DND-41 (cell line): Measurements from ENCODE around the gene PAMR1.

ENCODE experiments used
- ATAC-seq: fragments of 200-7000 bp; cut with Tn5 transposase; 3 replicates; pipeline ENCODE4 v1.9.1; 2021; ENCODE audit warnings: low read depth; ENCODE audit not compliant: insufficient read depth
- DNase-seq: peaks from one replicate; pipeline ENCODE4 v3.0.0-alpha.2; 2020
- H2AFZ ChIP-seq: 2 replicates; pipeline ENCODE4 v1.6.0; 2012; ENCODE audit warnings: low read depth, low read length
- H3K27ac ChIP-seq: 2 replicates; pipeline ENCODE4 v1.5.1; 2012; ENCODE audit warnings: low read length, inconsistent platforms
- H3K27me3 ChIP-seq: fragments of 200-600 bp; sonication (generic); 2 replicates; pipeline ENCODE4 v1.6.0; 2012; ENCODE audit warnings: low read length, mild to moderate bottlenecking, inconsistent platforms; ENCODE audit not compliant: insufficient read depth, poor library complexity
- H3K36me3 ChIP-seq: 2 replicates; pipeline ENCODE4 v1.5.1; 2012; ENCODE audit warnings: low read length, inconsistent platforms; ENCODE audit not compliant: insufficient read depth
- H3K4me1 ChIP-seq: 2 replicates; pipeline ENCODE4 v1.5.1; 2012; ENCODE audit warnings: mild to moderate bottlenecking, low read length; ENCODE audit not compliant: insufficient read depth
- H3K4me2 ChIP-seq: 2 replicates; pipeline ENCODE4 v1.6.0; 2012; ENCODE audit warnings: mild to moderate bottlenecking, moderate library complexity, low read length, inconsistent platforms; ENCODE audit not compliant: insufficient read depth
- H3K4me3 ChIP-seq, 2 experiments: fragments of 200-600 bp in 1 of 2; shearing (Covaris generic) in 1 of 2; 2 replicates each; pipeline ENCODE4 v1.5.1; 2012 to 2016; ENCODE audit warnings: inconsistent platforms in 2 of 2, low read length in 2 of 2, mild to moderate bottlenecking in 2 of 2, low read depth in 1 of 2, moderate library complexity in 1 of 2
- H3K79me2 ChIP-seq: 2 replicates; pipeline ENCODE4 v1.6.0; 2012; ENCODE audit warnings: low read length, inconsistent platforms; ENCODE audit not compliant: insufficient read depth
- H3K9ac ChIP-seq: 2 replicates; pipeline ENCODE4 v1.6.0; 2012; ENCODE audit warnings: low read depth, mild to moderate bottlenecking, inconsistent platforms, low read length, moderate library complexity
- H3K9me3 ChIP-seq: 2 replicates; pipeline ENCODE4 v1.5.1; 2012; ENCODE audit warnings: low read length, moderate library complexity, mild to moderate bottlenecking, inconsistent platforms; ENCODE audit not compliant: insufficient read depth, severe bottlenecking
- H4K20me1 ChIP-seq: 2 replicates; pipeline ENCODE4 v1.6.0; 2012; ENCODE audit warnings: low read length; ENCODE audit not compliant: insufficient read depth
- CTCF ChIP-seq: IDR thresholded peaks from 2 replicates; pipeline ENCODE4 v1.5.1; 2012; ENCODE audit warnings: borderline replicate concordance, low read length, moderate library complexity, mild to moderate bottlenecking; ENCODE audit not compliant: poor library complexity, severe bottlenecking; ENCODE audit errors: extremely low read depth
- EZH2 ChIP-seq: IDR thresholded peaks from 3 replicates; pipeline ENCODE4 v1.6.1; 2012; ENCODE audit warnings: borderline replicate concordance, low read depth, mild to moderate bottlenecking, moderate library complexity, low read length, inconsistent platforms; ENCODE audit not compliant: severe bottlenecking

Gene PAMR1

GRCh38 chr11:35484435-35484834 is 41.0 kb downstream of the PAMR1 start:
- Histone ChIP-seq H3K4me2 (no peak overlapping the region), H2AFZ (no peak overlapping the region), H3K27me3 (peaks cover 5% of the 10 kb centered on the region), H3K36me3 (no peaks in the 10 kb centered on the region), H3K9ac (no peak overlapping the region), H3K9me3 (peaks cover 8% of the 10 kb centered on the region), H3K4me1 (no peaks in the 10 kb centered on the region), H3K4me3 (no peak overlapping the region), H3K79me2 (no peaks in the 10 kb centered on the region), H3K27ac (no peak overlapping the region), H4K20me1 (no peaks in the 10 kb centered on the region)
- no peak for TF ChIP-seq EZH2
- no peak for TF ChIP-seq CTCF
- no peak for ATAC-seq
- no peak for DNase-seq

GRCh38 chr11:35483131-35483820 is 42.1 kb downstream of the PAMR1 start:
- DNase-seq, result no peak

GRCh38 chr11:35479731-35480130 is 45.7 kb downstream of the PAMR1 start:
- peaks cover 9% of the 10 kb centered on the region for H3K27me3 ChIP-seq

More at GRCh38 chr11:35483131-35483820, 42.1 kb downstream of the PAMR1 start:
- no peak for ATAC-seq
- no peaks in the 10 kb centered on the region for H3K36me3 ChIP-seq
- TF ChIP-seq CTCF (no peak), EZH2 (no peak)
- no peaks in the 10 kb centered on the region for H3K79me2 ChIP-seq
- no peak overlapping the region for H3K4me3 ChIP-seq
- no peak overlapping the region for H2AFZ ChIP-seq
- H3K27me3 ChIP-seq, result peaks cover 5% of the 10 kb centered on the region
- no peak overlapping the region for H3K4me2 ChIP-seq
- H3K4me1 ChIP-seq, result no peaks in the 10 kb centered on the region
- H3K9me3 ChIP-seq, result peaks cover 8% of the 10 kb centered on the region
- no peak overlapping the region for H3K9ac ChIP-seq
- H3K27ac ChIP-seq, result no peak overlapping the region
- no peaks in the 10 kb centered on the region for H4K20me1 ChIP-seq

More at GRCh38 chr11:35479731-35480130, 45.7 kb downstream of the PAMR1 start:
- H3K4me3 ChIP-seq, result no peak overlapping the region
- no peak overlapping the region for H2AFZ ChIP-seq
- ATAC-seq (no peak), DNase-seq (no peak)
- TF ChIP-seq CTCF (no peak), EZH2 (no peak)
- no peak overlapping the region for H3K27ac ChIP-seq
- no peak overlapping the region for H3K4me2 ChIP-seq
- H3K36me3 ChIP-seq, result no peaks in the 10 kb centered on the region
- H3K9me3 ChIP-seq, result peaks cover 8% of the 10 kb centered on the region
- no peaks in the 10 kb centered on the region for H3K4me1 ChIP-seq
- no peaks in the 10 kb centered on the region for H3K79me2 ChIP-seq
- H3K9ac ChIP-seq, result no peak overlapping the region
- no peaks in the 10 kb centered on the region for H4K20me1 ChIP-seq
